Ureter (tissue), 1 donor: ENCODE results near the gene ASB5. TPM values are rescaled to one million over a fixed set of nuclear protein-coding genes. Genes with fewer than 3 reads are reported as not detected.

Experiments
- total RNA-seq: library from RNA; stranded (reverse); gene quantifications from one replicate; pipeline ENCODE4 v1.2.4, GENCODE V29; 2023
- donor health status: DM: yes; HTN: yes; CAD: no.

Gene ASB5
- total RNA-seq, 1 donor from 2014 or later, result 1.7 TPM

Other genes starting within 250 kb of the ASB5 start
- 5.5 TPM for gene WDR17, start 203.4 kb downstream of the ASB5 start, total RNA-seq
- not detected for gene SPATA4, start 73.6 kb downstream of the ASB5 start, total RNA-seq
- 122 TPM for gene SPCS3, start 50.7 kb upstream of the ASB5 start, total RNA-seq